Non-pigmented ciliary epithelial cell (primary cell): Measurements from ENCODE around the gene OPCML.

ENCODE experiments used
- DNase-seq: peaks from one replicate; pipeline ENCODE4 v3.0.0-alpha.2; 2010; ENCODE audit warnings: low read depth

OPCML gene

GRCh38 chr11:133284156-133284555 lies 248.1 kb downstream of the OPCML start:
- no peak for DNase-seq

GRCh38 chr11:133277886-133278285 lies 254.4 kb downstream of the OPCML start:
- DNase-seq: no peak

GRCh38 chr11:133271871-133272776 lies 260.2 kb downstream of the OPCML start:
- no peak for DNase-seq

GRCh38 chr11:133271206-133271605 lies 261.1 kb downstream of the OPCML start:
- DNase-seq: no peak

GRCh38 chr11:133269267-133269666 lies 263.0 kb downstream of the OPCML start:
- no peak for DNase-seq

GRCh38 chr11:133266986-133267385 lies 265.3 kb downstream of the OPCML start:
- DNase-seq: no peak

GRCh38 chr11:133265530-133266035 lies 266.7 kb downstream of the OPCML start:
- DNase-seq: no peak

- no peak for DNase-seq
These were observed 269.0 kb downstream of the OPCML start for GRCh38 chr11:133263332-133263731.

- DNase-seq: no peak
These were observed 273.6 kb downstream of the OPCML start for GRCh38 chr11:133258751-133259150.

GRCh38 chr11:133254601-133255000 lies 277.7 kb downstream of the OPCML start:
- DNase-seq: no peak

GRCh38 chr11:133253570-133253969 lies 278.7 kb downstream of the OPCML start:
- no peak for DNase-seq

GRCh38 chr11:133251841-133252240 lies 280.5 kb downstream of the OPCML start:
- no peak for DNase-seq

- DNase-seq: no peak
These were observed 282.8 kb downstream of the OPCML start for GRCh38 chr11:133249530-133249929.

GRCh38 chr11:133249065-133249464 lies 283.2 kb downstream of the OPCML start:
- DNase-seq: no peak

GRCh38 chr11:133243832-133244231 lies 288.5 kb downstream of the OPCML start:
- no peak for DNase-seq

- no peak for DNase-seq
These were observed 291.2 kb downstream of the OPCML start for GRCh38 chr11:133240908-133241655.

GRCh38 chr11:133239575-133239974 lies 292.7 kb downstream of the OPCML start:
- no peak for DNase-seq

GRCh38 chr11:133238495-133238894 lies 293.8 kb downstream of the OPCML start:
- DNase-seq: no peak

GRCh38 chr11:133238027-133238426 lies 294.3 kb downstream of the OPCML start:
- no peak for DNase-seq

- DNase-seq: no peak
These were observed 296.9 kb downstream of the OPCML start for GRCh38 chr11:133235381-133235780.

- no peak for DNase-seq
These were observed 297.4 kb downstream of the OPCML start for GRCh38 chr11:133234883-133235282.

- no peak for DNase-seq
These were observed 299.6 kb downstream of the OPCML start for GRCh38 chr11:133232665-133233064.

- DNase-seq: no peak
These were observed 301.9 kb downstream of the OPCML start for GRCh38 chr11:133230431-133230830.
